Measurements from ENCODE around the gene SLC37A4.
"Not testable (repeated sequence)": the region's sequence is repeated elsewhere in the genome, so short reads cannot be mapped to it uniquely, and the experiment has no call there.

SLC37A4 gene

GRCh38 chr11:119025541-119025940 lies 5.1 kb downstream of the SLC37A4 start:
- no peak overlapping the region for H3K4me3 ChIP-seq (ENCODE audit: low read depth, low read length)
- H3K9ac ChIP-seq (ENCODE audit: low read depth, low read length), result no peak overlapping the region
- peaks cover 12% of the 10 kb centered on the region for H3K4me1 ChIP-seq (ENCODE audit: control insufficient read depth, insufficient read depth, low read length)
- no peaks in the 10 kb centered on the region for H3K9me3 ChIP-seq (ENCODE audit: control insufficient read depth, insufficient read depth, low read length)
- peaks cover 48% of the 10 kb centered on the region for H3K36me3 ChIP-seq (ENCODE audit: control insufficient read depth, insufficient read depth, low read length)
- no peaks in the 10 kb centered on the region for H3K27me3 ChIP-seq (ENCODE audit: control insufficient read depth, insufficient read depth, low read length)

- Histone ChIP-seq H3K27me3 (ENCODE audit: control insufficient read depth, insufficient read depth, low read length) (no peaks in the 10 kb centered on the region), H3K9me3 (ENCODE audit: control insufficient read depth, insufficient read depth, low read length) (no peaks in the 10 kb centered on the region), H3K36me3 (ENCODE audit: control insufficient read depth, insufficient read depth, low read length) (peaks cover 50% of the 10 kb centered on the region), H3K4me3 (ENCODE audit: low read depth, low read length) (no peak overlapping the region), H3K4me1 (ENCODE audit: control insufficient read depth, insufficient read depth, low read length) (peaks cover 12% of the 10 kb centered on the region), H3K9ac (ENCODE audit: low read depth, low read length) (no peak overlapping the region)
These were observed 5.6 kb downstream of the SLC37A4 start for GRCh38 chr11:119025099-119025473.

DNA sequence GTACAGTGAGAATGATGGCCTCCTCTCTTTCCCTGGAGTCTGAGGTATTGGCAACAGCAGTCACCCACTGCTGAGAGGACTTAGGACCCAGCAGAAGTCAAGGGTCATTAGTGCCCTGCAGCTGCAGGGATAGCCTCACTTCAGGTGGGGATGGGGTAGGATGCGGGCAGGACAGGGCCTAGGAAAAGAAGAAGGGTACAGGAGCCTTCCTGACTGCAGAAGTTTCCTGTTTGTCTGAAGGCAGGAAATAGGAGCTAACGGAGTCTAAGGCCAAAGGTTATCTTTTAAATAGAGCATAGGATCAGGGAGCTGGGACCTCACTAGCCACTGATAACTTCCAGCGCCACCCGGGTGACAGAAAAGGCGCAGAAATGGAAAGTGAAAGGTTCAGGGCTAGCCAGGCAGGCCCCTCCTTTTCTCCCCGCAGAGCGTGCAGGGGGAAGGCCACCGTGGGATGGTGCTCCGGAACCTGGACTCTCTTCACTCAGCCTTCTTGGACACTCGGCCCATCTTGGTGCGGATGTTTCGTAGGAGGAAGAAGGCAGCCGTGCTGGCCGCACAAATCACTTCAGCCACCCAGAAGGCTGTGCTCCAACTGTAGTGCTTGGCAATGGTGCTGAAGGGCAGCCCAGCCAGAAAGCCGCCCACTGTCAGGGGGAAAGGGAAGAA lies 6.1 kb downstream of the SLC37A4 start:
- peaks cover 12% of the 10 kb centered on the region for H3K4me1 ChIP-seq (ENCODE audit: control insufficient read depth, insufficient read depth, low read length)
- no peaks in the 10 kb centered on the region for H3K27me3 ChIP-seq (ENCODE audit: control insufficient read depth, insufficient read depth, low read length)
- H3K9ac ChIP-seq (ENCODE audit: low read depth, low read length), result no peak overlapping the region
- H3K4me3 ChIP-seq (ENCODE audit: low read depth, low read length), result no peak overlapping the region
- no peaks in the 10 kb centered on the region for H3K9me3 ChIP-seq (ENCODE audit: control insufficient read depth, insufficient read depth, low read length)
- peaks cover 51% of the 10 kb centered on the region for H3K36me3 ChIP-seq (ENCODE audit: control insufficient read depth, insufficient read depth, low read length)

GRCh38 chr11:119023741-119024140 lies 6.9 kb downstream of the SLC37A4 start:
- Histone ChIP-seq H3K4me1 (ENCODE audit: control insufficient read depth, insufficient read depth, low read length) (peaks cover 4% of the 10 kb centered on the region), H3K9me3 (ENCODE audit: control insufficient read depth, insufficient read depth, low read length) (no peaks in the 10 kb centered on the region), H3K9ac (ENCODE audit: low read depth, low read length) (no peak overlapping the region), H3K27me3 (ENCODE audit: control insufficient read depth, insufficient read depth, low read length) (no peaks in the 10 kb centered on the region), H3K4me3 (ENCODE audit: low read depth, low read length) (no peak overlapping the region), H3K36me3 (ENCODE audit: control insufficient read depth, insufficient read depth, low read length) (peaks cover 45% of the 10 kb centered on the region)

DNA sequence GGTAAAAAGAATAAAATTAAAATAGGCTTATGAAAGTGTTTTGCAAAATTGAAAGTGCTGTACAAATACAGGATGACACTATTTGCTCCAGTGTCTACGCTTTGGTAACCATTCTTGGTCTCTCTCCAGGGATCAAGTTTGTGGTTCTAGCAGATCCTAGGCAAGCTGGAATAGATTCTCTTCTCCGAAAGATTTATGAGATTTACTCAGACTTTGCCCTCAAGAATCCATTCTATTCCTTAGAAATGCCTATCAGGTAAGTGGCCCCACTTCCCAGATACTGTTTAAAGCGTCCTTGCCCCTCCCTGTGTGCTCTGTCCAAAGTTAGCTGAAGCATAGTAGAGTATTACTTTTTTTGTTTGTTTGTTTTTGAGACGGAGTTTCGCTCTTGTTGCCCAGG lies 9.0 kb downstream of the SLC37A4 start:
- Histone ChIP-seq H3K36me3 (ENCODE audit: control insufficient read depth, insufficient read depth, low read length) (peaks cover 37% of the 10 kb centered on the region), H3K9me3 (ENCODE audit: control insufficient read depth, insufficient read depth, low read length) (no peaks in the 10 kb centered on the region), H3K9ac (ENCODE audit: low read depth, low read length) (no peak overlapping the region), H3K4me1 (ENCODE audit: control insufficient read depth, insufficient read depth, low read length) (peaks cover 2% of the 10 kb centered on the region), H3K4me3 (ENCODE audit: low read depth, low read length) (no peak overlapping the region), H3K27me3 (ENCODE audit: control insufficient read depth, insufficient read depth, low read length) (no peaks in the 10 kb centered on the region)

DNA sequence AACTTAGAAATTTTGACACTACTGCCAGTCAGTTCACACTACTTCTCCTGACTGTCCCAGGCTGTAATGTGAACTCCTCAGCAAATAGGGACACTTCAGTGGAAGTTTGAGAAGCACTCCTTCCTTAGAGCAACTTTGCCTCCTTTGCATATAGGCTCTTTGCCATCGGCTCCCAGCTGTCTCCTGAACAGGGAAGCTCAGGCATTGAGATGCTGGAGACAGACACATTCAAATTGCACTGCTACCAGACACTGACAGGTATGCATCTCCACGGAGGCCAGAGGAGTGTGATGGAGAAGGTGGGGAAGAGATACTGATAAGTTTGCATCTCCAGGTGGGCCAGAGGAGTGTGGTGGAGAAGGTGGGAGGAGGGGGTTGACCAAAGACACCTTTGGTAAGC lies 10.7 kb downstream of the SLC37A4 start:
- Histone ChIP-seq H3K4me1 (ENCODE audit: control insufficient read depth, insufficient read depth, low read length) (peaks cover 2% of the 10 kb centered on the region), H3K9me3 (ENCODE audit: control insufficient read depth, insufficient read depth, low read length) (no peaks in the 10 kb centered on the region), H3K4me3 (ENCODE audit: low read depth, low read length) (peak overlapping the region; percentile 99), H3K36me3 (ENCODE audit: control insufficient read depth, insufficient read depth, low read length) (peaks cover 42% of the 10 kb centered on the region), H3K9ac (ENCODE audit: low read depth, low read length) (no peak overlapping the region), H3K27me3 (ENCODE audit: control insufficient read depth, insufficient read depth, low read length) (no peaks in the 10 kb centered on the region)

GRCh38 chr11:119018074-119018938 lies 12.4 kb downstream of the SLC37A4 start, which contains the start of the genes RPS25 and TRAPPC4:
RPS25 (minus strand) TSS chr11:119018343; CDS start chr11:119018284, 59 bp downstream.
TRAPPC4 (plus strand) TSS chr11:119018766; CDS start chr11:119018796, 30 bp downstream.
- Histone ChIP-seq H3K36me3 (ENCODE audit: control insufficient read depth, insufficient read depth, low read length) (peaks cover 42% of the 10 kb centered on the region), H3K9me3 (ENCODE audit: control insufficient read depth, insufficient read depth, low read length) (no peaks in the 10 kb centered on the region)

DNA sequence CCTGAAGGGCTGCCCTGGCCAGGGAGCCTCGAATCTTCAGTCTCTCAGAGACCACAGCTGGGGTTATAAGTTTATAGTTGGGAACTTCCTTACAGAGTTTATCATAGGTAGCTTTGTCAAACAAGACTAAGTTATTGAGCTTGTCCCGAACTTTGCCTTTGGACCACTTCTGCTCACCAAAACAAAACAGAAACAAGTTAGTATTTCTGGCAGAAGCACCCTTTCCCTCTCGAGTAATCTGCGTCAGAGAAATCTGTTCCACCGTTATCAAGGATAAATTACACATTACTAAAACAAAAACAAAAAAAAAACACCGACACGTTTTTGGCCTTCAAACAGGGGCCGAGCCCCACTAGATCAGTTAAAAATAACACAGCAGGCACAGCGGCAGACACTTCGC lies 13.3 kb downstream of the SLC37A4 start:
- not testable (repeated sequence) for H3K4me1 ChIP-seq (ENCODE audit: control insufficient read depth, insufficient read depth, low read length); H3K27me3 ChIP-seq (ENCODE audit: control insufficient read depth, insufficient read depth, low read length); H3K9me3 ChIP-seq (ENCODE audit: control insufficient read depth, insufficient read depth, low read length)
- Histone ChIP-seq H3K36me3 (ENCODE audit: control insufficient read depth, insufficient read depth, low read length) (peaks cover 43% of the 10 kb centered on the region), H3K4me3 (ENCODE audit: low read depth, low read length) (peak overlapping the region; percentile 99), H3K9ac (ENCODE audit: low read depth, low read length) (peak overlapping the region; percentile 99)

More at GRCh38 chr11:119018074-119018938, 12.4 kb downstream of the SLC37A4 start, which contains the start of the genes RPS25 and TRAPPC4:
- Histone ChIP-seq H3K4me3 (ENCODE audit: low read depth, low read length) (peak within 1 kb of the TSS; percentile 99), H3K4me1 (ENCODE audit: control insufficient read depth, insufficient read depth, low read length) (peaks cover 2% of the 10 kb centered on the region), H3K9ac (ENCODE audit: low read depth, low read length) (peak within 1 kb of the TSS; percentile 99), H3K27me3 (ENCODE audit: control insufficient read depth, insufficient read depth, low read length) (no peaks in the 10 kb centered on the region)

- Histone ChIP-seq H3K9ac (ENCODE audit: low read depth, low read length) (no peak overlapping the region), H3K36me3 (ENCODE audit: control insufficient read depth, insufficient read depth, low read length) (peaks cover 44% of the 10 kb centered on the region), H3K27me3 (ENCODE audit: control insufficient read depth, insufficient read depth, low read length) (no peaks in the 10 kb centered on the region), H3K4me3 (ENCODE audit: low read depth, low read length) (peak overlapping the region; percentile 99), H3K9me3 (ENCODE audit: control insufficient read depth, insufficient read depth, low read length) (no peaks in the 10 kb centered on the region), H3K4me1 (ENCODE audit: control insufficient read depth, insufficient read depth, low read length) (peaks cover 2% of the 10 kb centered on the region)
These were observed 14.3 kb downstream of the SLC37A4 start for GRCh38 chr11:119016216-119017009.

GRCh38 chr11:119015054-119015611 lies 15.5 kb downstream of the SLC37A4 start:
- H3K36me3 ChIP-seq (ENCODE audit: control insufficient read depth, insufficient read depth, low read length), result peaks cover 48% of the 10 kb centered on the region
- H3K9ac ChIP-seq (ENCODE audit: low read depth, low read length), result no peak overlapping the region
- H3K4me3 ChIP-seq (ENCODE audit: low read depth, low read length), result no peak overlapping the region
- H3K4me1 ChIP-seq (ENCODE audit: control insufficient read depth, insufficient read depth, low read length), result peaks cover 2% of the 10 kb centered on the region
- H3K9me3 ChIP-seq (ENCODE audit: control insufficient read depth, insufficient read depth, low read length), result no peaks in the 10 kb centered on the region
- H3K27me3 ChIP-seq (ENCODE audit: control insufficient read depth, insufficient read depth, low read length), result no peaks in the 10 kb centered on the region

GRCh38 chr11:119014209-119014924 lies 16.3 kb downstream of the SLC37A4 start:
- Histone ChIP-seq H3K36me3 (ENCODE audit: control insufficient read depth, insufficient read depth, low read length) (peaks cover 47% of the 10 kb centered on the region), H3K4me1 (ENCODE audit: control insufficient read depth, insufficient read depth, low read length) (no peaks in the 10 kb centered on the region), H3K27me3 (ENCODE audit: control insufficient read depth, insufficient read depth, low read length) (no peaks in the 10 kb centered on the region), H3K9ac (ENCODE audit: low read depth, low read length) (no peak overlapping the region), H3K9me3 (ENCODE audit: control insufficient read depth, insufficient read depth, low read length) (no peaks in the 10 kb centered on the region), H3K4me3 (ENCODE audit: low read depth, low read length) (no peak overlapping the region)
